Limb (tissue), 2 donors: ENCODE data around the gene ZDHHC8.

Experiments used
- DNase-seq, 2 donors: peaks; one replicate each; pipeline ENCODE4 v3.0.0-alpha.2; 2016; ENCODE audit errors: extremely low spot score in 2 of 2

ZDHHC8 gene

GRCh38 chr22:20128902-20129746 lies 2.5 kb upstream of the ZDHHC8 start:
- DNase-seq, result no peak

- no peak for DNase-seq
Observed at GRCh38 chr22:20129747-20130014, 1.9 kb upstream of the ZDHHC8 start.

GRCh38 chr22:20130319-20130718 lies 1.3 kb upstream of the ZDHHC8 start:
- DNase-seq, result no peak

GRCh38 chr22:20130731-20131596 lies 640 bp upstream of the ZDHHC8 start:
- peak; percentile 63 to 88 for DNase-seq

GRCh38 chr22:20131859-20132685 lies 468 bp downstream of the ZDHHC8 start:
- peak in 1 of 2 donors; percentile 62 for DNase-seq

GRCh38 chr22:20132686-20133246 lies 1.2 kb downstream of the ZDHHC8 start:
- no peak for DNase-seq

GRCh38 chr22:20133930-20134549 lies 2.4 kb downstream of the ZDHHC8 start:
- no peak for DNase-seq

- no peak for DNase-seq
Observed at GRCh38 chr22:20135265-20135664, 3.7 kb downstream of the ZDHHC8 start.

- no peak for DNase-seq
Observed at GRCh38 chr22:20135806-20136602, 4.4 kb downstream of the ZDHHC8 start.

GRCh38 chr22:20136603-20136873 lies 4.9 kb downstream of the ZDHHC8 start:
- DNase-seq, result no peak

GRCh38 chr22:20137113-20137512 lies 5.5 kb downstream of the ZDHHC8 start:
- DNase-seq, result no peak

- no peak for DNase-seq
Observed at GRCh38 chr22:20137671-20138416, 6.2 kb downstream of the ZDHHC8 start.

- DNase-seq, result no peak
Observed at GRCh38 chr22:20138417-20138738, 6.8 kb downstream of the ZDHHC8 start.

- DNase-seq, result no peak
Observed at GRCh38 chr22:20138868-20139267, 7.3 kb downstream of the ZDHHC8 start.

- DNase-seq, result no peak
Observed at GRCh38 chr22:20139391-20140106, 7.9 kb downstream of the ZDHHC8 start.

GRCh38 chr22:20140107-20140445 lies 8.5 kb downstream of the ZDHHC8 start:
- no peak for DNase-seq

- DNase-seq, result no peak
Observed at GRCh38 chr22:20140521-20140964, 8.9 kb downstream of the ZDHHC8 start.

- no peak for DNase-seq
Observed at GRCh38 chr22:20141186-20142077, 9.8 kb downstream of the ZDHHC8 start.
